ENCODE data around the gene CHST4. TPM values are rescaled to one million over a fixed set of nuclear protein-coding genes. Genes with fewer than 3 reads are reported as not detected.

The CHST4 gene
- total and polyA plus RNA-seq, 9 of the 15 experiments (the other 6 are each of a cell fraction or from before 2014, with no cell fraction given): 0.07 TPM; not detected in 8

- no peak overlapping the region for H3K4me3 ChIP-seq
- no peak overlapping the region for H3K27ac ChIP-seq (ENCODE audit: extremely low read depth, low read depth, low read length)
- H3K36me3 ChIP-seq (ENCODE audit: control insufficient read depth, insufficient read depth, low read length): no peaks in the 10 kb centered on the region
- TF ChIP-seq GMEB1 (CRISPR knock-in tag; IDR thresholded peaks at IDR 0.05) (no peak), HMG20A (CRISPR knock-in tag; conservative IDR thresholded peaks at IDR 0.05) (no peak), CBX5 (IDR thresholded peaks at IDR 0.05; ENCODE audit: borderline replicate concordance, low read depth) (0 out of 2 replicates have a peak, but pooled peaks have one; percentile 18), RBM25 (IDR thresholded peaks at IDR 0.05; ENCODE audit: low read depth, low read length, severe bottlenecking) (peak; percentile 89)
- DNase-seq (ENCODE audit: extremely low read depth in 1 of 4, low spot score in 3 of 4) (no peak), FAIRE-seq (no peak), ATAC-seq (no peak)
- BruUV-seq (replicated peaks): no TSS peak
- in situ Hi-C loops (cut with MboI) (no loop called here), intact Hi-C loops (cut with micrococcal nuclease) (no loop called here)
- no peaks in the 10 kb centered on the region for H3K27me3 ChIP-seq (ENCODE audit: control insufficient read depth in 2 of 2, insufficient read depth in 2 of 2, low read length in 2 of 2)
- WGBS (ENCODE audit: insufficient coverage, low coverage, missing lambda C conversion rate): 10% methylated on average over 1 of the region's 1 CpG
- POLR2A ChIA-PET: no interaction called here
- peaks cover 5 to 15% of the 10 kb centered on the region in 2 experiments; a peak in 4 of 5 replicates for H3K4me1 ChIP-seq (replicated peaks in 1 of 2; ENCODE audit: control insufficient read depth in 2 of 2, insufficient read depth in 2 of 2, low read length in 2 of 2)
- H3K9ac ChIP-seq (ENCODE audit: insufficient read depth in 1 of 2, low read depth in 2 of 2, low read length in 2 of 2): no peak overlapping the region
- no peaks in the 10 kb centered on the region for H3K9me3 ChIP-seq (replicated peaks; ENCODE audit: control insufficient read depth, insufficient read depth, low read depth, low read length)
- CTCF ChIA-PET (ENCODE audit: low intra/inter-chr PET ratio): no interaction called here
- H3K9me1 ChIP-seq (ENCODE audit: control insufficient read depth, insufficient read depth, low read length): no peaks in the 10 kb centered on the region
- no peak overlapping the region for H3K4me2 ChIP-seq (ENCODE audit: insufficient read depth, low read length)
- no peak overlapping the region for H2AFZ ChIP-seq (ENCODE audit: low read depth, low read length)
- no peaks in the 10 kb centered on the region for H3K79me2 ChIP-seq (ENCODE audit: control insufficient read depth, insufficient read depth, low read length)
- no peaks in the 10 kb centered on the region for H4K20me1 ChIP-seq (replicated peaks; ENCODE audit: control insufficient read depth, insufficient read depth, low read length)
Observed at GRCh38 chr16:71562552-71562951, 36.3 kb downstream of the CHST4 start.

All from K562 (cell line).